Stimulated activated CD8-positive, alpha-beta memory T cell treated with anti-CD3 and anti-CD28 coated beads, Interleukin-7, amount 100 ng/mL, for 1 hour (primary cell): ENCODE results near the gene ERO1A.
A peak's percentile ranks its signal among the peaks of the same experiment; 100 is the strongest.

Experiments used
- DNase-seq, 2 donors: peaks; one replicate each; pipeline ENCODE4 v3.0.0-alpha.2; 2020; ENCODE audit warnings: low read depth in 2 of 2

The ERO1A gene

DNA sequence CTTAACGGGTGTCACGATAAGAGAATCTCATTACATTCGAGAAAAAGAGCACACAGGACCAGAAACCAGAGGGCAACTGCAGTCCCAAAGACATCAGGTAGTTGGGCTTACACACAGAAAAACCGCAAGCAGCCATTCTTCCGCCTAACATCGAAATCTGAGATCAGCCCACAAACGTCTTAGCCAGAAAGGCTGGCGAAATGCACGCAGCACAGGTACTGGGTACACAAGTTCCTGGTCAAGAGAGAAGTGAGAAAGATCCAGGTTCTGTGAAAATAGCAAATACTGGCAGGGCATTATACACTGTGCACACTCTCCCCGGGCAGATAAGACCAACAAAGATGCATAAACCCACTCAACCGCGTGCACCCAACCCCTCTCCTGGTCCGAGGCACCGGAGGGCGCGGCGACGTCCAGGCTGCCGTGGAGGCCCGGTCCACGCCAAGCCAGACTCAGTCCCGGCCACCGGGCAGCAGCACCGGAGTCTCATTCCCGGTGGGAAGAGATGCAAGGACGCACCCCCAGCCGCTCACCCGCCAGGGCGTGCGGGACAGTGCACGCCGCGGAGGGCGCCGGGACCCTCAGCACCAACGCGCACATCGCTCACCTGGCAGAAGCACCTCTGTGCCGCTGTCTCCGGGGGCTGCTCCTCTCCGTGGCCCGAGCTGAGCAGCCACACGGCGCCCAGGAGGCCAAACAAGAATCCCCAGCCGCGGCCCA, 437 bp downstream of the ERO1A start:
- DNase-seq = peak; percentile 19 to 39

DNA sequence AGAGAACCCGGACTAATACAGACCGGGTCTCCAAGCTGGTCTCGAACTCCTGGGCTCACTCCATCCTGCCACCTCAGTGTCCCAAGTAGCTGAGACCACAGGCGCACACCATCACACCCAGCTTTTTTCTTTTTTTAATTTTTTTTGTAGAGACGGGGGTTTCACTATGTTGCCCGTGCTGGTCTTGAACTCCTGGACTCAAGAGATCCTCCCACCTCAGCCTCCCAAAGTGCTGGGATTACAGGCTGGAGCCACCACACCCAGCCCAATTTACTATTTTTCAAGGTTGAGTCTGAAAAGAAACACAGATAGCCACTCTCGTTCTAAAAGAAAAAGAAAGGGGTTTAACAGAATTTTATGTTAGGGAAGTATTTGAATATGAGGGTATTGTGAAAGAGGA, 1.8 kb downstream of the ERO1A start:
- DNase-seq = no peak

DNA sequence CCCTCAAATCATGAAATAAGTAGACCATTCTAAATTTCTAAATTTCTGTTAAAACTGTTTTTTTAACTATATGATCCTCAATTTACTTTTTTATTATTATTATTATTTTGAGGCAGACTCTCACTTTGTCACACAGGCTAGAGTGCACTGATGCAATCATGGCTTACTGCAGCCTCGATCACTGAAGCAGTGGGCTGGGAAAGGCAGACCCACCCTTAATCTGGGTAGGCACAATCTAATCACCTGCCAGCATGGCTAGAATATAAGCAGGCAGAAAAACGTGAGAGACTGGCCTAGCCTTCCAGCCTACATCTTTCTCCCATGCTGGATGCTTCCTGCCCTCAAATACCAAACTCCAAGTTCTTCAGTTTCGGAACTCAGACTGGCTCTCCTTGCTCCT, 2.3 kb downstream of the ERO1A start:
- DNase-seq = no peak

DNA sequence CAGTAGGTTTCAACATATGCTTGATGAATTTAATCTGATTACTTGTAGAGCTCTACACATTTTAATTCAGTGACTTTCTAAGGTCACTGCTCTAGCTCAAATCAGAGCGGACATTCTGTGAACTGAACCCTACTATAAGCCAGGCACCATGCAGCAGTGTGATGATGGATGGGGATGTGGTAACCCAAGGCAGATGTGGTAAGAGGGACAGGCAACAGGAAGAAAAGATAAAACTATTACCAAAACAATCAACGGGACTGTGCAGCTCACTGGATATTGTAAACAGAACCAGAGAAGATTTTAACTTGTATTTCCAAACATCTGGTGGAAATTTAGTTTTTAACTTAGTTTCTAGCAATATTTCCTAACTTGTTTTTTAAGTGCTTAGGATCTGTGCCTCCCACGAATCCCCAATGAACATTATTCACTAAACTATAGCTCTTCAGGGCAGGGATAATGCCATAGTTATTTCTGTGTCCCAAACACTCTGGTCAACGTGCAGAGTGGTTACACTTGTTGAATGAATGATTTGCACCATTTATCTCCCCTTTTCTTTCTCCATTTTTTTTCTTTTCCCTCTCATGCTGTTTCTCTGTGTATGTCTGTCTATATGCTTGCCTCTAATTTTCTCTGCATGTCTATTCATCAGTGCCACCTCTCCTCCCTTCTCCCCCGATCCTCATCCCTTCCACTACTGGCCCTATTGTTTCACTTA, 3.0 kb downstream of the ERO1A start:
- DNase-seq = no peak

DNA sequence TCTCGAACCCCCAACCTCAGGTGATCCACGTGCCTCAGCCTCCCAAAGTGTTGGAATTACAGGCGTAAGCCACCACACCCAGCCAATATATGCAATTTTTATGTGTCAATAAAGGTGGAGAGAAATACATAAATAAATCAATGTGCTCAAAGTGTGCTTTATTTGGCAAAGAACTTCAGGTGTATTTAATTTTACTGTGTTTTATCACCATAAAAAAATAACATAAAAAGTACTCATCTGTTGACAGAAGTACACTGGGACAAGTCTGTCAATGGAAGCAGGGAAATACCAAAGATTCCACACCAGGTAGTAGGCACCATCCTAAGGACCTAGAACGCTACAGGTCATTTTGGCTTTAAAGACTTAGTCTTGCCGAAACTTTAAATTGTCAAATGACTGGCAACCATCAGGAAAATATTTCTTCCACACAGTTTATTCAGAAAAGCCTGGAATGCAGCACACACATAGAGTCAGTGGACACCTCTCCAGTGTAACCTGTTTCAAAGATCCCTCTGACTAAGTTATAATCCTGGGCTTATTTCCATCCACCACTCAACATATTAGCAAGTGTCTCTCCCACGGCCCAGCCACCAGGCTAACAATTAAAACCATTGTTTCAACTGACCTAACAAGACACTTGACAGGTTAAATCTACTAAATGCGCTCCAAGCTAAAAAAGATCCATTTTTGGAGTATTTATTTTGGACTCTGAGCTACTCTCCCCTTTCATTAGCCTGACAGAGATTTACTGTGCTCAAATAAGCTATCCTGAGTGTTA, 4.2 kb downstream of the ERO1A start:
- no peak for DNase-seq

DNA sequence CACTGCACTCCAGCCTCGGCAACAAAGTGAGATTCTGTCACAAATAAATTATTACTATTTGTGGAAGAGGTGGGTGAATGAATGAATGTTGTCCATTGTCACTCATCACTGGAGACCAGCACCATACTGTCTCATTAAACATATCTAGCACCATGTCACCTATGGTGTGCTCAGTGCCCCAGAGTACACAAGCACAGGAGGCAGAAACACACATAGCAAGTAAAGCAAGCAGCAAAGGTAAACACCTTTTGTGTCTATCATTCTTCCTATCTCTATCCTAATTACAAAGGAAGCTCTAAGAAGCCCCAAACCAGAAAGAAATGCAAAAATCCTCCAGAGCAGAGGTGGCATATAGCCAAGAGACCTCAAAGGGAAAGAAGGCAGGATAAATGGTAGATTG, 9.2 kb downstream of the ERO1A start:
- no peak for DNase-seq

DNA sequence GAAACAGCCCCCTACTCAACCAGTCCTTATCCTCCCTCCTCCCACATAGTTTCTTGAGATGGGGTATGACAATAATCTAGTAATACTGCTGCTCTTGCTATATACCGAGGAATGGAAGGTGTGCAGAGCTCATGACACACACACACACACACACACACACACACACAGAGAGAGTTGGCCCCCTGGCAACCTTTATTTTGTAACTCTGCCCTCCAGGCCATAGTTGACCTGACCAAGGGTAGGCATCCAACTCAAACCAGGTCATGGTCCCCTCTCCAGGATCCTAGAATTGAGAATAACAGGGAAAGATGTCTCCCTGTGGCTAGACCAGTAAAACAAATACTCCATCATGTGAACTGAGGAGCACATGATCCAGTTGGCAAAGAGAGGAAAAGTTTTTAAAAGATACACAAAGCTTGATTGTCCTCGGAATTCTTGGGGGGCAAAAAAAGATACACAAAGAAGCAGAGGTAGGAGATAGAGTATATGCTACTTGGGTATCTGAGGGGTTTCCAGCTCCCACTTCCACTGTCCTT, 11.3 kb downstream of the ERO1A start:
- no peak for DNase-seq

DNA sequence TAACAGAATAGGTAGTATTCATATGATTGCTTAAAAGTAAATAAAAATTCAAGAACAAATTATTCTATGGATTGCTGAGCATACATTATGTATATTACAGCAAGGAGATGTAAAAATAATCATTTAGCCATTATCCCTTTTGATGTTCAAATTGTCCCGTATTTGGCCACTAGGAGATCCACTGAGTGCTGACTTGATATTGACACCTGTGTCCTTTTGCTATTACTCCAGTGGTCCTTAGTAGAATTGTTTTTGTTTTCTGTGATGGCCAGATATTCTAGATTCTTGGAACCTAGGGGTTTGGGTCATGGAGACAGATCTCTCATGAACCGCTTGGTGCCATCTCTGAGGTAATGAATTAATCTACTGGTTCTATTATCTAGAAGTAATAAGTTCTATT, 16.8 kb downstream of the ERO1A start:
- DNase-seq = no peak

DNA sequence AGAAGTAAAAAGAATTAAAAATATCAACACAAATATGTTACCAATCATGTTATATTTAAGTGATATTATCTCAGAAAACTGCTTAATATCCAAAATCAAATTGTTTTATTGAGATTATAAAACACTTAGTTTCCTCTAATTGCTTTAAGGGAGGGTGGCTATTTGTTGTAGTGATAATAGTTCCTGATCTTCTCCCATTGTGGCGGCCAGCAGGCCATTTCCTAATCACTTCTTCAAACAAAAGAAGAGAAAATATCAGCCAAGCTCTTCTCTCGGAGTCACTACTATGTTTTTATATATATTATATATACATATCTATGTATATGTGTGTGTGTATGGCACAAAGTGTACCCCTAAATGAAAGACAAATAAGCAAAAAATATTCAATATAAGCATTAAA, 31.5 kb downstream of the ERO1A start:
- DNase-seq = no peak

DNA sequence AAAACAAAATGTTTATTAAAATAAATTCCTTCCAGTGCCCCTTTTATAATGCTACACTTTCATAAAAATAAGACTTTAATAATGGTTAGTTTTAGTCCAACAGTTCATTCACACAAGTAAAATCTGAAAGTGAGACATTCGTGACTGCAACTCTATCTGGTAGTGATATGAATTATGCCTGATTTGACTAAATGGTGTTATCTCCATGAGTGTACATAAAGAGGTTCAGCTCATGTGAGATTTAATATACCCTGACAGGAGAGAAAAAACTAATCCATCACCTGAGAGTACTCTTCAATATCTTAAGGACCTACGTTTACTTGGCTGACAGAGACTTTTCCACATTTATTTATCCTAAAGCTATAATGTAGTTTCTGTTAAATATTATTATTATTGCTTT, 34.0 kb downstream of the ERO1A start:
- no peak for DNase-seq

DNA sequence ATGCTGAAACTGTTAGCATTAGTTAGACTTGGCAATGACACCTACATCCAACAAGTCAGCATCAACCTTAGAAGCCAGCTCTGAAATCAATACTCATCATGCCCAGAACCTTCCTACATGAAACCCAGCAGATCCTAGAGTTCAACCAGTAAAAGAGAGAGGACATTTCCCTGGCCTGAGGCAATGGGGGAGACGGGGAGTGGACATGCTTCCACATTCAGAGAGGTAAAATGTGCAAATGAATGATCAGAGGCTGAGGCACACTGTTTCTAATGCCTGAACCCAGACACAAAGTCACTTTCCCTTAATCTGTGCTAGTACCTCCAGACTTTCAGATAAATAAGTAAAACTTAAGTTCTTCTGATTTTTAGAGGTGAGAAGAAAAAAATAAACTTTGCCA, 34.5 kb downstream of the ERO1A start:
- DNase-seq = no peak

DNA sequence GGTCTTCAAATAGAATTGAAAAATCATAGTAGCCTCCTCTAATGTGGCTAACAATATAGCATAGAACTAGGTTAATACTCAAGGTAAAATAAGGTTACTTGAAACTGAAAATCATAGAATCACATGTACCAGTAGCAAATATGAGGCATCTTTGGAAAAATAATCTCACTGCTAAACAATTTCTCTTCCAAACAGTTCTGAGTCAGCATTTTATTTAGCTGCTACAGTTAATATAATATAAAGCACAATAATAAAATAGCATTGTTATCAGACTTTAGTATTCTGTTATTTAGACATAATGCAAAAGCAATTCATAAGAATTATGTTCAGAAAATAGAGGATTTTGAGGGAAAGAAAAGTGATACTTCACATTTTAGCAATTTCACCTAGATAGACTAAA, 35.0 kb downstream of the ERO1A start:
- no peak for DNase-seq

DNA sequence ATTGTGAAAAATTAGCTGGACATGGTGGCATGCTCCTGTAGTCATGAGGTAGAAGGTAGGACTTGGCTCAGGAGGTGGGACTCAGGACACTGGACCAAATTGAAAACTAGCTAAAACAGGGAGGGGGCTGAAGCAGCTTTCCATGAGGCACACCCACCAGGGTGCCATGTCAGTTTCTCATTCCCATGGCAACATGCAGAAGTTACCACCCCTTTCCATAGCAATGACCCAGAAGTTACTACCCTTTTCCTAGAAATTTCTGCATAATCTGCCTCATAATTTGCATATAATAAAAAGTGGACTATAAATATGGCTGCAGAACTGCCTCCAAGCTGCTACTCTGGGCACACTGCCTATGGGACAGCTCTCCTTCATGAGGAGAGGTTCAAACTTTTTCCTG, 38.5 kb downstream of the ERO1A start:
- no peak for DNase-seq

DNA sequence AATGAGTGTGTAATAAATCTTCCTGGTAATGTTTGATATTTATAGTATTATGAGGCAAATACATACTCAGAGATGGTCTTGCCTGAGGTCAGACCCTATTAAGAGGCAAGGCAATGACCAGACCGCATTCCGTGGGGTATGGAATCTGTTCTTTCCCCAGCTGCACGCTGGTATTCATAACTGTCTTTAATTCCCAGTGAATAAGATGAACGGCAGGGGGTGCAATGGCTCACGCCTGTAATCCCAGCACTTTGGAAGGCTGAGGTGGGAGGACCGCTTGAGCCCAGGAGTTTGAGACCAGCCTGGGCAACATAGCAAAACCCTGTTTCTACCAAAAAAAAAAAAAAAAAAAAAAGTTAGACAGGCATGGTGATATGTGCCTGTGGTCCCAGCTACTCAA, 44.6 kb downstream of the ERO1A start:
- no peak for DNase-seq

DNA sequence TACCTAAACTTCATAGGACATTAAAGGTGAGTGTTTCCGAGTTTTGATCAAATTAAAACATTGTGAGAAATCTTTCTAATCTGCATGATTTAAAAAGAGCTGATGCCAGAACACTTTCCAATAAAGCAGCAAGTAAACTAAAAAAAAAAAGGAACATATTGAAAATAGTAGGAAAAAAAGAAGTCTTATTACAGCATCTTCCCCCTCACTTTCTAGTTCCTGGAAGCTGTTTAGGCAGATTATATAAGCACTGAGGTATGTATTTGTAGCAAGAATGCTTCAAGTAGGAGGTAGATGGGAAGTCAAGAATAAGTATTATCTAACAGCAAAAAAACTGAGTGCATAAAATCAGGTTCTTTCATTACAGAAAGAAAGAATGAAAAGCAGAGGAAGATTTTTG, 45.8 kb downstream of the ERO1A start:
- no peak for DNase-seq

DNA sequence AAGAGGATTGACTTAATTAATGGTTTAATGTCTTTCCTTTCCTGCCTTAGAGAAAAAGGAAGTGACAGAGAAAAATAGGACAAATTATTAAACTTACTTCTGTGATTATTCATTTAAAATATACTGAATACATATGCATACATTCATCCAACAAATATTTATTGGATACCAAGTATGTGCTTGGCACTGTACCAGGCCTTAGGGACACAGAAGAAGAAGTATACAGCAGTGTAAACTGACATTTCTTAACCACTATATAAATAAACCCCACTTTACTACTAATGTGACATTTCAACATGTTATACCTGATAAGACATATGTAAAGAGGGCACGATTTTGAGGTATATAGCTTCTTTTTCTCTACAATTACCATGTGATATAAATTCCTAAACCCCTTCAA, 53.6 kb downstream of the ERO1A start:
- DNase-seq = no peak

DNA sequence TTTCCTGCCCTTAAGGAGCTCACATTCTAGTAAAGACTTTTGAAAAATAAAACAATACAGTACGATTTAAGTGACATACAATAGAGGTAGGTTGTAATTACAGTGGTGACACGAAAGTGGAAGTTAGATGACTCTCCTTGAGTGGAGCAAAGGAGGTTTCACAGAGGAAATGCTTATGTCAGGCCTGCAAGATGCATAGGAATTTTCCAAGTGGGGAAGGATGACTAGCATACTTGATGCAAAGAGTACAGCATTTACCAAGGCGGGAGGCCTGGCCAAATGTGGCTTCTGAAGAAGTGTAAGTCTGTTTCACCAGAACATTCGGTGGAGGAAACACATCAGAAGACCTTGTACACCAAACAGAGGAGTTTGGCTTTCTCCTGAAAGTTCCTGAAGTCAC, 55.2 kb downstream of the ERO1A start:
- no peak for DNase-seq

DNA sequence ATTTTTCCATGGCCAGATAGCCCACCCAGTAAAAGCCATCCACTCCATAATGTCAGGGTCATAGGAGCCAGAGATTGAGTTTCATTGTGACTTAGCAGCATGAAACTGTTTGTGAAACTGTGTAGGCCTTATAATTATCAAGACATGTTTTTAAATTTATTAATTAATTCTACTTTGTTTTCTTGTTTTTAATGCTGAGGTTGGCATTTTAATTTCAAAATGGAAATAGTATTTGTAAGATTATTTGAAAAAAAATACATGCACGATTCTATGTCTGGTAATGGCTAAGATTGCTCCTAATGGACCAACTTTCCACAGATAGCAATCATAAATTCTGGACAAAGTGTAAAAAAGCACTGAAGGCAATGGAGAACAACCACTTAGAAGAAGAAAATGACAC, 75.7 kb downstream of the ERO1A start:
- no peak for DNase-seq

DNA sequence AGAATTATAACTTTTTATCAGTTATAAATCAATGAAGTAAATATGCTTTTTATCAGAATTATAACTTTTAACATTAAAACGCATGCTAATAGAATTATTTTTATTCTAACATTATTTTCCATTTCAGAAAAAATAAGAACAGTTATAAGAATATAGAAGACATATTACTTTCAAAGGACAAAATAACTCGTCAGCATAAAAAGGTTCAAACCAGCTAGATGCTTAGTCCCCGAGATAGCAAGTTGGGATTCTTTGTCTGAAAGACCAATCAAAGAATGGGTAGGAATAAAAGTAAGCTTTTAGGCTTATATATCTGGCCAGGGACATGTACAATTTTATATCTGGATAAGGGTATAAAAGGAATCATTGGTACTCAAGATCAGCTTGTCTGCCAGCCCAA, 76.8 kb downstream of the ERO1A start:
- DNase-seq = no peak

DNA sequence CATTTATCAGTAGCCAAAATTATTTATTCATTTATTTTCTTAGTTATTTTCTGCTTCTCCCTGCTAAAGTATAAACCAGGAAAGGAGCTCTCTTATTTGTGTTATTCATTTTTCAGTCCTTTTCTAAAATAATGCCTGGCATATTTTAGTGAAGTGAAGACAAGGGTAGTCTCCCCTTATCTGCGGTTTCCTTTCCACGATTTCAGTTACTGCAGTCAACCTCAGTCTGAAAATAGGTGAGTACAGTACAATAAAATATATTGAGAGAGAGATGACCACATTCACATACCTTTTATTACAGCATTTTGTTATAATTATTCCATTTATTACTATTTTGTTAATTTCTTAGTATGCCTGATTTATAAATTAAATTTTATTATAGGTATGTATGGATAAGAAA, 85.2 kb downstream of the ERO1A start:
- DNase-seq = no peak

DNA sequence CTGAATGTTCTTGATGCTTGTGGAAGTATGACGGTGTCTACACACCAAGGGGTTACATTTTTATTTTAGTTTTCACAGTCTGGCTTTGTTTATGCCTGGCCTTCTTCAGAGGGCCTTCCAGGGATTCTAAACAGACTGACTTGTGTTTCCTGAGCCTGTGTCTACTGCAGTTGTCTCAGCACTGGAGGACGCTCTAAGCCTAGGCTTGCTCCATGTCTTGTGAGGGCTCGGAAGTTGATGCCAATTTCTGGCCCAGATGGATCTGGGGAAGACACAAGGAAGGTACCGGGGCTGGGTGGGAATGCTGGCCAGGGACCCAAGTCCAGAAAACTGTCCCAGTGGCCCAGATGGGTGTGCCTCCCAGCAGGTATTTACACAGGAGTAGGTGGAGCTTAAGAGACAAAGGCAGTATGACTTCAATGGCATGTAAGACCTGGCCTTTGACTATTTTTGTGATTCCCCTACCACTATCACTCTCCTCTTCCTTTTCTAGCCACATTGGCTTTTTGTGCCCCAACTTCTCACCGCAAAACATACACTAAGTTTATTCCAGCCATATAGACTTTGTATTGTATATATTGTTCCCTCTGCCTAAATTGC, 85.8 kb downstream of the ERO1A start:
- DNase-seq = no peak

DNA sequence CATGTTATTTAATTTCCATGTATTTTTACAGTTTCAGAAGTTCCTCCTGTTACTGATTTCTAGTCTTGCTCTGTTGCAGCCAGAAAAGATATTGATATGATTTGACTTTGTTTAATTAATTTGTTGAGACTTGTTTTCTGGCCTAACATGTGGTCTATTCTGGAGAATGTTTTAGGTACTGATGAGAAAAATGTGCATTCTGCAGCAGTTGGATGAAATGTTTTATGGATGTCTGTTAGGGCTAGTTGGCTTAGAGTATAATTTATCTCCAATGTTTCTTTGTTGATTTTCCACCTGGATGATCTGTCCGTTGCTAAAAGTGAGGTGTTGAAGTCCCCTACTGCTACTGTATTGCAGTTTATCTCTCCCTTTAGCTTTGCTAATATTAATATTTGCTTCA, 88.3 kb downstream of the ERO1A start:
- no peak for DNase-seq
